ENCODE results near the gene TSPAN32.
"Not testable (repeated sequence)": the region's sequence is repeated elsewhere in the genome, so short reads cannot be mapped to it uniquely, and the experiment has no call there.

The TSPAN32 gene

DNA sequence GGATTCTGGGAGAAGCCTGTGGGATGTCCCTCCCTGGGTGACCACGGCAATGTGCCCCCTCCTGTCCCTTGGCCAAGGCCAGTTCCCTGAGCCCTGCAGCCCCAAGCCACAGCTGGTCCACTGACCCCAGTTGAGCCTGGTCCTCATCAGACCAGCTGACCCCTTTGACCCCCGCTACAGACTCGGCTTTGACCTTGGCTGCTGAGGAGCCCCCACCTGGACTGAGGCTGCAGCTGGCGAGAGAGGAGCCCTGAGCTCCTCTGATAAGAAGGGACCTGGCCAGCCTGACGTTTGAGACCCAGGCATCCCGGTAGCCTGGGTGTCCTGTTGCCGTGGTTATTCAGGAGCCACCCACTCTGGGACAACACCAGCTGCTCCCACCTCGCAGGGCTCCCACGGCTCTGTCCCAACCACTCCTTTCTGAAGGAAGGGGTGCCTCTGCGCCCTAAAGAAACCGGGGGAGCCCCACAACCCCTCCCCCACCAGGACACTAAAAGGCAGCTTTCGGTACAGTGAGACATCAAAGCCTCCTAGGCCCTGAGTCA lies 34.4 kb upstream of the TSPAN32 start:
- no peak for DNase-seq

DNA sequence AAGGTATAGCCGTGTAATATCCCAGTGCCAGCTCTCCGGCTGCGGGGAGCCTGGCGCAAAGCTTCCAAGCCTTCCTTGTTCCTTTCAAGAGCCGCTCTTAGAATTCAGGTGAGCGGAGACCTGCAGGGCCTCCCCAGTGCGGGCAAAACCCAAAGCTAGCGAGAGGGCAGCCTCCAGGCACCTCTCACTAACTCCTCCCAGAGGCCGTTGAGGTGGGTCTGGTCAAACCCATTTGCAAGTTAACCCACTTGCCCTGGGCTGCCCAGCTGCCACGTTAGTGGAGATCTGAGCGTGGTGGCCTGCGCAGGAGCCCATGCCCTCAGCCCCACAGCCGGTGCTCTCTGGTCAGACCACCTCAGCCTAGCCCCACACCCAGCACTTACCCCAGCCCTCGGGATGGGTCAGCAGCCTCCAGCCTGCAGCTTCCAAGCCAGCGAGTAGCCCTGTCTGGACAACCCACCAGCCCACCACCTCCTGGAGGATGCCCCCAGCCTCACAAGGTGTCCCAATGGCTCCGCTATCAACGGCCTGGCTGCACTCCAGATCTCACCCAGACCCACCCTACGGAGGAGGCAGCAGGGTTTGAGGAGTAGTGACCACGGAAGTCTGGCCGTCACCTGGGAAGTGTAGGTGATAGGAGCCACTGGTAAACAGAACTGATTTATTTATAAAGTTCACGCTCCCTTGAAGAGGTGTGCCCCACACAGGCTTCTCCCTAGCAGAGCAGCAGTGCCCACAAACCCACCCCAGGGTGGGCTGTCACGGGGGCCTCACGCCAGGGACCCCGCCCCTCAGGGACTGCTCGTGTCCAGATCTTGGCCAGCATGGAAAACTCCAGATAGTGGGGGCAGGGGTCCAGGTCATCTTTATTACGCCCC lies 33.7 kb upstream of the TSPAN32 start:
- DNase-seq, result no peak

GRCh38 chr11:2268729-2269600 lies 32.8 kb upstream of the TSPAN32 start:
- DNase-seq, result no peak

- DNase-seq, result no peak
Measured at GRCh38 chr11:2269601-2270321, 32.1 kb upstream of the TSPAN32 start.

- no peak for DNase-seq
Measured at GRCh38 chr11:2270322-2271076, 31.3 kb upstream of the TSPAN32 start, which contains the start of gene ASCL2. Gene ASCL2 (minus strand): TSS chr11:2270588. CDS start chr11:2270332, 256 bp downstream.

DNA sequence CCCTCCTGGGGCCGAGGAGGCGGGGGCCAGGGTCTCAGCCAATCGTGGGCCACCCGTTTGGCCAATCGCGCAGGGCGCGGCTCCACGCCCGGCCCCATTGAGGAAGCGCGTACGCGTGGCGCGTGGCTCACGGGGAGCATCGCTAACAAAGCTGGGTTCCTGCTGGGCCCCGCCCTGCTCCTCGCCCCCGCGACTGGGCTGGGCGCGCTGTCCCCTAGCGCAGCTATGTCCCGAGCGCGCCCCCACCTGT lies 30.8 kb upstream of the TSPAN32 start:
- no peak for DNase-seq

GRCh38 chr11:2271327-2272227 lies 30.2 kb upstream of the TSPAN32 start:
- DNase-seq, result no peak

GRCh38 chr11:2272228-2272945 lies 29.4 kb upstream of the TSPAN32 start:
- DNase-seq, result no peak

GRCh38 chr11:2272946-2273280 lies 28.9 kb upstream of the TSPAN32 start:
- DNase-seq, result no peak

- DNase-seq, result no peak
Measured at GRCh38 chr11:2273311-2273710, 28.5 kb upstream of the TSPAN32 start.

- DNase-seq, result no peak
Measured at GRCh38 chr11:2273771-2274170, 28.0 kb upstream of the TSPAN32 start.

GRCh38 chr11:2275334-2276279 lies 26.2 kb upstream of the TSPAN32 start:
- DNase-seq, result no peak

- DNase-seq, result no peak
Measured at GRCh38 chr11:2276280-2277007, 25.4 kb upstream of the TSPAN32 start.

DNA sequence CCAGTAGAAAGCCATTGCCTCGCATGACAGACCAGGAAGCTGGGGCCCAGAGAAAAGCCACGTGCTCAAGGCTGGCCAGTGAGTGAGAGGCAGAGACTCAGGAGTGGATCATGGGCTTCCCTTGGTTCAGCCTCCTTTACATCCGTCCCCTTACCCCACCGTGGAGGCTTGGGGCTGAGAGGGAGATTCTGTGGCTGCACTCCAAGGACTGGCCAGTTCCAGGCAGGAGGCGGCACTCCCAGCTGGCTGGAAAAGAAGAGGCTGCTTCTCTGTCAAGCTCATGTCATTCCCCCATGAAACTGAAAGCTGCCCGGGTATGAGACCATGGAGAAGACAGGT lies 24.8 kb upstream of the TSPAN32 start:
- DNase-seq, result no peak

GRCh38 chr11:2277933-2278523 lies 23.8 kb upstream of the TSPAN32 start:
- no peak for DNase-seq

DNA sequence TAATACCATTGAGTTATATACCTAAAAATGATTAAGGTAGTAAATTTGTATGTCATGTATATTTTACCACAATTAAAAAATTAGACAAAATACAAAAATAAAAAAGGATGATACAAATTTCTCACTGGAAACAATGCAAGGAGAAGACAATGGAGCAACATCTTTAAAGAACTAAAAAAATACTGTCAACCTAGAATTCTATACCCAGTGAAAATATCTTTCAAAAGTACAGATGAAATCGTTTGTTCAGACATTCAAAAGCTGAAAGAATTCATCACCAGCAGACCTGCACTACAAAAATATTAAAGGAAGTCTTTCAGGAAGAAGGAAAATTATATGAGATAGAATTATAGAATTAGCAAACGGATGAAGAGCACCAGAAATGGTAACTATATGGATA lies 21.6 kb upstream of the TSPAN32 start:
- DNase-seq, result no peak

DNA sequence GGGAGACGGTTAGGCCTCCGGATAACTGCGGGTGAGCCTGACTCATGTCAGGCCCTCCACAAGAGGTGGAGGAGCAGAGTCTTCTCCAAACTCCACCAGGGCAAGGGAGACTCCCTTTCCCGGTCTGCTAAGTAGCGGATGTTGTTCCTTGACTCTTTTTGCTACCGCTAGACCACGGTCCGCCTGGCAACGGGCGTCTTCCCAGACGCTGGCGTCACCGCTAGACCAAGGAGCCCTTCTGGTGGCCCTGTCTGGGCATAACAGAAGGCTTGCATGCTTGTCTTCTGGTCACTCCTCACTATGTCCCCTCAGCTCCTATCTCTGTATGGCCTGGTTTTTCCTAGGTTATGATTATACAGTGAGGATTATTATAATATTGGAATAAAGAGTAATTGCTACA lies 15.5 kb upstream of the TSPAN32 start:
- not testable (repeated sequence) for DNase-seq

- DNase-seq, result no peak
Measured at GRCh38 chr11:2287091-2287490, 14.7 kb upstream of the TSPAN32 start.

DNA sequence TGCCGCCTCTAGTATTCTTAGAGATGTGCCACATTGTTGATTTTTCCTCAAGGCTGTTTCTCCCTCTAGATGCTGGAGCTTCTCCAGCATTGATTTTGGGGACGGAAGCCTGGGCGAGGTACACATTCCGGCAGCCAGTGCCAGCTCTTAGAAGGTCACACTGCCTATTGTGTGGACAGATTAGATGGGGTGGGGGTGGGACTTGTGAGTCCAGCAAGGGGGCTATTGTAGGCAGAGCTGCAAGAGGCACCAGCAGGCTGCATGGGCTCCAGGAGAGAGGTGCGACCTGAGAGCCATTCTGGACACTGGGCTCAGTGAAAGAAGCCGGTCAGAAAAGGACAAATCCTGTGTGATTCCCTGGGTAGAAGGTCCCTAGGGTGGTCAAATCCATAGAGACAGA lies 12.5 kb upstream of the TSPAN32 start:
- no peak for DNase-seq

Measured in GDM1 (cell line).